Epithelial cell of esophagus (primary cell): ENCODE results near the gene KRT9.

Experiments used
- DNase-seq: peaks from one replicate; pipeline ENCODE4 v3.0.0; 2010; ENCODE audit warnings: low read depth
- H3K4me3 ChIP-seq: 2 replicates; pipeline ENCODE4 v1.5.1; 2011; ENCODE audit warnings: mild to moderate bottlenecking, low read length, control low read depth
- CTCF ChIP-seq: IDR thresholded peaks from 2 replicates; pipeline ENCODE4 v1.5.1; 2011; ENCODE audit warnings: low read depth, mild to moderate bottlenecking, low read length, control low read depth, inconsistent platforms; ENCODE audit not compliant: insufficient read depth; ENCODE audit errors: missing control alignments

The KRT9 gene

DNA sequence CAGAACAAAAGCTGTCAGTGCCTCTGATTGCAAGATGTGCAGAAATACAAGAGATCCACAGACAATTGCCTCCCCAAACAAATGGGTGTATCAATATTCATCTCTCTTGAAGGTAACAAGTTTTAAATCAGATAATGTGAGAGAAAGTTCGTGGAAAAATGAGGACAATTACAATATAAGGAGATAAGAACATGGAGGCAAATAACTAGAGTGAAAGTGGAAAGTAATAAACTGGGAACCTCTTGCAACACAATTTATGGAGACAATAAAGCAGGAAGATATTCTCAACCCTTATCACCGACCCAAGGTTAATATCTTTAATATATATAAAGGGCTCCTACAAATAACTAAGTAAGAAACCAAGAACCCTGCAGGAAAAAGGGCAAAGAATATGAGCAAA lies 29.5 kb downstream of the KRT9 start:
- TF ChIP-seq CTCF, result no peak
- H3K4me3 ChIP-seq, result no peak overlapping the region
- no peak for DNase-seq

GRCh38 chr17:41540921-41541625 lies 30.8 kb downstream of the KRT9 start:
- peak; percentile 73 for DNase-seq
- TF ChIP-seq CTCF, result no peak
- H3K4me3 ChIP-seq, result no peak overlapping the region

- no peak for DNase-seq
- H3K4me3 ChIP-seq, result no peak overlapping the region
- TF ChIP-seq CTCF, result no peak
These were observed 31.7 kb downstream of the KRT9 start for GRCh38 chr17:41539979-41540701.

DNA sequence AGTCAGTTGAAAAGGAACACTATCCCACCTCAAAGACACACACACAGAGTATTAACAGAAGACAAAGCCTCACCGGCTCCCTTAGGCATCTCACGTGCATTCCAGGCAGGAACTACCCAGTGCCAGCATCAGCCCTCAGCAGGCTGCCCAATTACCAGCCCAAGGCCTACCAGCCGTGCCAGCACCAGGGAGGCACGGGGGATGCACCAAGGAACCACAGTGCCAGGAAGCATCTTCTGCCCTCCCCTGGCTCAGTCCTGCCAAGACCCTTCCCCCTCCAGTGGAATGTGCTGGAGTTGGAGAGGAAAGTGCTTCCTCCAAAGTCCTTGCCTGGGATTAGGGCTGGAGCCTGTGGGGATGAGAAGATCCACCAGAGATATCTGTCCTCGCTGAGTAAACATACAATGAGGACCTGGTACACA lies 32.8 kb downstream of the KRT9 start:
- no peak overlapping the region for H3K4me3 ChIP-seq
- TF ChIP-seq CTCF, result no peak
- DNase-seq, result no peak

DNA sequence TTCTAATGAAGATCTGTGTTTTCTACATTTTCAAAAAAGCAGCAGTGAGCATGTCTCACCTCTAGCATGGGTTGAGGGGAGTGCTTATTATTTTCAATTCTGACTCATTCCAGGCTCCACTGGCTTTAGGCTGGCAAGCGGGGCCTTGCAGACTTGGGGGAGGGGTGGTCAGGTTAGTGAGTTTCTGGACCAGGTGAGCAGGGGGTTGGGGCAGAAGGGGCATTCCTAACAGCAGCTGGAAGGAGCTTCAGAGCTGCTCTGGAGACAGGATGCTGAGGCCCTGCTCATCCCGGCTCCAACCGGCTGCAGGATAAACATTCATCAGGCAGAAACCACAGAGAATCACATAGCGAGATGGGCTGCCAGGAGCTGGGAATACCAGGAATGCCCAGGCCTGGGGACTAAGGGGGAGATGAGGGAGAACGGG lies 33.3 kb downstream of the KRT9 start:
- DNase-seq, result peak; percentile 43
- TF ChIP-seq CTCF, result no peak
- no peak overlapping the region for H3K4me3 ChIP-seq

GRCh38 chr17:41537990-41538389 lies 33.9 kb downstream of the KRT9 start:
- TF ChIP-seq CTCF, result no peak
- peak; percentile 80 for DNase-seq
- no peak overlapping the region for H3K4me3 ChIP-seq
